DND-41 (cell line): ENCODE results near the gene ABCG5.

Experiments used
- ATAC-seq: fragments of 200-7000 bp; cut with Tn5 transposase; 3 replicates; pipeline ENCODE4 v1.9.1; 2021; ENCODE audit warnings: low read depth; ENCODE audit not compliant: insufficient read depth
- DNase-seq: peaks from one replicate; pipeline ENCODE4 v3.0.0-alpha.2; 2020
- H2AFZ ChIP-seq: 2 replicates; pipeline ENCODE4 v1.6.0; 2012; ENCODE audit warnings: low read depth, low read length
- H3K27ac ChIP-seq: 2 replicates; pipeline ENCODE4 v1.5.1; 2012; ENCODE audit warnings: low read length, inconsistent platforms
- H3K27me3 ChIP-seq: fragments of 200-600 bp; sonication (generic); 2 replicates; pipeline ENCODE4 v1.6.0; 2012; ENCODE audit warnings: low read length, mild to moderate bottlenecking, inconsistent platforms; ENCODE audit not compliant: insufficient read depth, poor library complexity
- H3K36me3 ChIP-seq: 2 replicates; pipeline ENCODE4 v1.5.1; 2012; ENCODE audit warnings: low read length, inconsistent platforms; ENCODE audit not compliant: insufficient read depth
- H3K4me1 ChIP-seq: 2 replicates; pipeline ENCODE4 v1.5.1; 2012; ENCODE audit warnings: mild to moderate bottlenecking, low read length; ENCODE audit not compliant: insufficient read depth
- H3K4me2 ChIP-seq: 2 replicates; pipeline ENCODE4 v1.6.0; 2012; ENCODE audit warnings: mild to moderate bottlenecking, moderate library complexity, low read length, inconsistent platforms; ENCODE audit not compliant: insufficient read depth
- H3K4me3 ChIP-seq, 2 experiments: fragments of 200-600 bp in 1 of 2; shearing (Covaris generic) in 1 of 2; 2 replicates each; pipeline ENCODE4 v1.5.1; 2012 to 2016; ENCODE audit warnings: inconsistent platforms in 2 of 2, low read length in 2 of 2, mild to moderate bottlenecking in 2 of 2, low read depth in 1 of 2, moderate library complexity in 1 of 2
- H3K79me2 ChIP-seq: 2 replicates; pipeline ENCODE4 v1.6.0; 2012; ENCODE audit warnings: low read length, inconsistent platforms; ENCODE audit not compliant: insufficient read depth
- H3K9ac ChIP-seq: 2 replicates; pipeline ENCODE4 v1.6.0; 2012; ENCODE audit warnings: low read depth, mild to moderate bottlenecking, inconsistent platforms, low read length, moderate library complexity
- H3K9me3 ChIP-seq: 2 replicates; pipeline ENCODE4 v1.5.1; 2012; ENCODE audit warnings: low read length, moderate library complexity, mild to moderate bottlenecking, inconsistent platforms; ENCODE audit not compliant: insufficient read depth, severe bottlenecking
- H4K20me1 ChIP-seq: 2 replicates; pipeline ENCODE4 v1.6.0; 2012; ENCODE audit warnings: low read length; ENCODE audit not compliant: insufficient read depth
- EZH2 ChIP-seq: IDR thresholded peaks from 3 replicates; pipeline ENCODE4 v1.6.1; 2012; ENCODE audit warnings: borderline replicate concordance, low read depth, mild to moderate bottlenecking, moderate library complexity, low read length, inconsistent platforms; ENCODE audit not compliant: severe bottlenecking
- TF ChIP-seq, protein P1 (sequence below): IDR thresholded peaks from 2 replicates; pipeline ENCODE4 v1.5.1; 2012; ENCODE audit warnings: borderline replicate concordance, low read length, moderate library complexity, mild to moderate bottlenecking; ENCODE audit not compliant: poor library complexity, severe bottlenecking; ENCODE audit errors: extremely low read depth

The ABCG5 gene

GRCh38 chr2:43812947-43813346, 25.7 kb downstream of the ABCG5 start:
- no peak for ATAC-seq
- no peaks in the 10 kb centered on the region for H3K4me1 ChIP-seq

DNA sequence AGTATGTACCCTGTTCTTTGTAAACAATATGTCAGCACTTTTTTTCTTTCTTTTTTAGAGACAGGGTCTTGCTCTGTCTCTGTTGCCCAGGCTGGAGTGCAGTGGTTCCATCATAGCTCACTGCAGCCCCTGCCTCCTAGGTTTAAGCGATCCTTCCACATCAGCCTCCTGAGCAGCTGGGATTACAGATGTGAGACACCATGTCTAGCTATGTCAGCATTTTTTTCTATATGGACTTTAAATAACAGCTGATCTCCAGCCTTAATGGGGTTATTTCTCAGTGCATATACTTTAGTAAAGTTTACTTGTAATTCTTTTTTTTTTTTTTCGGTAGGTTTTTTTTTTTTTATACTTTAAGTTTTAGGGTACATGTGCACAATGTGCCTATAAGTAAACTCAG, 26.6 kb downstream of the ABCG5 start:
- DNase-seq (no peak), ATAC-seq (no peak)
- no peak for TF ChIP-seq EZH2
- TF ChIP-seq, protein P1, sequence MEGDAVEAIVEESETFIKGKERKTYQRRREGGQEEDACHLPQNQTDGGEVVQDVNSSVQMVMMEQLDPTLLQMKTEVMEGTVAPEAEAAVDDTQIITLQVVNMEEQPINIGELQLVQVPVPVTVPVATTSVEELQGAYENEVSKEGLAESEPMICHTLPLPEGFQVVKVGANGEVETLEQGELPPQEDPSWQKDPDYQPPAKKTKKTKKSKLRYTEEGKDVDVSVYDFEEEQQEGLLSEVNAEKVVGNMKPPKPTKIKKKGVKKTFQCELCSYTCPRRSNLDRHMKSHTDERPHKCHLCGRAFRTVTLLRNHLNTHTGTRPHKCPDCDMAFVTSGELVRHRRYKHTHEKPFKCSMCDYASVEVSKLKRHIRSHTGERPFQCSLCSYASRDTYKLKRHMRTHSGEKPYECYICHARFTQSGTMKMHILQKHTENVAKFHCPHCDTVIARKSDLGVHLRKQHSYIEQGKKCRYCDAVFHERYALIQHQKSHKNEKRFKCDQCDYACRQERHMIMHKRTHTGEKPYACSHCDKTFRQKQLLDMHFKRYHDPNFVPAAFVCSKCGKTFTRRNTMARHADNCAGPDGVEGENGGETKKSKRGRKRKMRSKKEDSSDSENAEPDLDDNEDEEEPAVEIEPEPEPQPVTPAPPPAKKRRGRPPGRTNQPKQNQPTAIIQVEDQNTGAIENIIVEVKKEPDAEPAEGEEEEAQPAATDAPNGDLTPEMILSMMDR = no peak
- no peaks in the 10 kb centered on the region for H3K27me3 ChIP-seq
- no peaks in the 10 kb centered on the region for H3K36me3 ChIP-seq
- no peak overlapping the region for H3K4me2 ChIP-seq
- no peak overlapping the region for H2AFZ ChIP-seq
- H3K4me3 ChIP-seq = no peak overlapping the region
- no peaks in the 10 kb centered on the region for H4K20me1 ChIP-seq
- no peaks in the 10 kb centered on the region for H3K9me3 ChIP-seq
- no peaks in the 10 kb centered on the region for H3K79me2 ChIP-seq
- H3K4me1 ChIP-seq = no peaks in the 10 kb centered on the region
- no peak overlapping the region for H3K27ac ChIP-seq
- no peak overlapping the region for H3K9ac ChIP-seq

More at GRCh38 chr2:43812947-43813346, 25.7 kb downstream of the ABCG5 start:
- Histone ChIP-seq H3K9ac (no peak overlapping the region), H2AFZ (no peak overlapping the region), H3K27me3 (no peaks in the 10 kb centered on the region), H4K20me1 (no peaks in the 10 kb centered on the region), H3K4me3 (no peak overlapping the region), H3K27ac (no peak overlapping the region), H3K4me2 (no peak overlapping the region), H3K9me3 (no peaks in the 10 kb centered on the region), H3K79me2 (no peaks in the 10 kb centered on the region), H3K36me3 (no peaks in the 10 kb centered on the region)
- no peak for TF ChIP-seq EZH2
- TF ChIP-seq, protein P1 = no peak
- DNase-seq = no peak

GRCh38 chr2:43810888-43811287, 27.8 kb downstream of the ABCG5 start:
- H3K4me3 ChIP-seq = no peak overlapping the region
- H3K9ac ChIP-seq = no peak overlapping the region

More at GRCh38 chr2:43810888-43811287, 27.8 kb downstream of the ABCG5 start:
- no peaks in the 10 kb centered on the region for H3K4me1 ChIP-seq
- H3K79me2 ChIP-seq = no peaks in the 10 kb centered on the region
- no peaks in the 10 kb centered on the region for H4K20me1 ChIP-seq
- H3K36me3 ChIP-seq = no peaks in the 10 kb centered on the region
- H3K4me2 ChIP-seq = no peak overlapping the region
- H3K27ac ChIP-seq = no peak overlapping the region
- H2AFZ ChIP-seq = no peak overlapping the region
- H3K27me3 ChIP-seq = no peaks in the 10 kb centered on the region
- no peak for TF ChIP-seq EZH2
- TF ChIP-seq, protein P1 = no peak
- no peaks in the 10 kb centered on the region for H3K9me3 ChIP-seq
- ATAC-seq (no peak), DNase-seq (no peak)
